ENCODE measurements around the gene PLA2G6.
"Not testable (repeated sequence)": the region's sequence is repeated elsewhere in the genome, so short reads cannot be mapped to it uniquely, and the experiment has no call there.

The PLA2G6 gene

GRCh38 chr22:38126928-38127668 is 54.5 kb downstream of the PLA2G6 start:
- no peak for DNase-seq

- DNase-seq, result peak; percentile 23 to 57
Measured at GRCh38 chr22:38125751-38126201, 55.9 kb downstream of the PLA2G6 start.

- no peak for DNase-seq
Measured at GRCh38 chr22:38125038-38125610, 56.5 kb downstream of the PLA2G6 start.

- no peak for DNase-seq
Measured at GRCh38 chr22:38124236-38124974, 57.2 kb downstream of the PLA2G6 start.

GRCh38 chr22:38122616-38123015 is 59.0 kb downstream of the PLA2G6 start:
- no peak for DNase-seq

GRCh38 chr22:38120359-38121110 is 61.1 kb downstream of the PLA2G6 start:
- DNase-seq, result no peak

- not testable (repeated sequence) for DNase-seq
Measured at GRCh38 chr22:38118747-38119146, 62.9 kb downstream of the PLA2G6 start.

- DNase-seq, result no peak
Measured at GRCh38 chr22:38118182-38118581, 63.4 kb downstream of the PLA2G6 start.

- not testable (repeated sequence) for DNase-seq
Measured at GRCh38 chr22:38117556-38117955, 64.1 kb downstream of the PLA2G6 start.

GRCh38 chr22:38115423-38116205 is 66.0 kb downstream of the PLA2G6 start:
- no peak for DNase-seq

GRCh38 chr22:38114484-38115398 is 66.9 kb downstream of the PLA2G6 start:
- DNase-seq, result peak; percentile 52 to 60

- DNase-seq, result no peak
Measured at GRCh38 chr22:38112381-38112780, 69.2 kb downstream of the PLA2G6 start.

- no peak for DNase-seq
Measured at GRCh38 chr22:38111925-38112355, 69.7 kb downstream of the PLA2G6 start.

- DNase-seq, result no peak
Measured at GRCh38 chr22:38110863-38111852, 70.5 kb downstream of the PLA2G6 start.

- DNase-seq, result no peak
Measured at GRCh38 chr22:38110008-38110862, 71.4 kb downstream of the PLA2G6 start, which contains the start of gene BAIAP2L2. Gene BAIAP2L2, minus strand, starts transcription at chr22:38110684. Its CDS starts 159 bp downstream, at chr22:38110525.

GRCh38 chr22:38109371-38110001 is 72.1 kb downstream of the PLA2G6 start:
- no peak for DNase-seq

- no peak for DNase-seq
Measured at GRCh38 chr22:38108561-38109319, 72.9 kb downstream of the PLA2G6 start.
